HG03103 (cell line): ENCODE results near the gene FSD2.

Experiments
- ATAC-seq: cut with Tn5 transposase; IDR thresholded peaks from one replicate; pipeline ENCODE4 v1.9.1; 2021; ENCODE audit warnings: low read depth; ENCODE audit not compliant: unreplicated experiment

FSD2 gene, protein sequence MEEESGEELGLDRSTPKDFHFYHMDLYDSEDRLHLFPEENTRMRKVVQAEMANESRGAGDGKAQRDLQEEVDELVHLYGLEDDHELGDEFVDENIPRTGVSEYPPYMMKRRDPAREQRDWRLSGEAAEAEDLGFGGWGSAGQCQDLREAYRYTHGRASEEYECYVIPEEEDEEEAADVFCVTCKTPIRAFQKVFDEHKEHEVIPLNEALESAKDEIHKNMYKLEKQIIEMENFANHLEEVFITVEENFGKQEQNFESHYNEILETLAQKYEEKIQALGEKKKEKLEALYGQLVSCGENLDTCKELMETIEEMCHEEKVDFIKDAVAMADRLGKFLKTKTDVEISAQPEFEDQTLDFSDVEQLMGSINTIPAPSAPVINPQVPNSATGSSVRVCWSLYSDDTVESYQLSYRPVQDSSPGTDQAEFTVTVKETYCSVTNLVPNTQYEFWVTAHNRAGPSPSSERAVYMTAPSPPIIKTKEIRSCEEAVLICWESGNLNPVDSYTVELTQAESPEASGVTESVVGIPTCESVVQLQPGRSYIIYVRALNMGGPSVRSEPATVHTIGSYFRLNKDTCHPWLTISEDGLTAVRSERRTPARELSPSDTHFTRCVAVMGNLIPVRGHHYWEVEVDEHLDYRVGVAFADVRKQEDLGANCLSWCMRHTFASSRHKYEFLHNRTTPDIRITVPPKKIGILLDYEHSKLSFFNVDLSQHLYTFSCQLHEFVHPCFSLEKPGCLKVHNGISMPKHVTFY

DNA sequence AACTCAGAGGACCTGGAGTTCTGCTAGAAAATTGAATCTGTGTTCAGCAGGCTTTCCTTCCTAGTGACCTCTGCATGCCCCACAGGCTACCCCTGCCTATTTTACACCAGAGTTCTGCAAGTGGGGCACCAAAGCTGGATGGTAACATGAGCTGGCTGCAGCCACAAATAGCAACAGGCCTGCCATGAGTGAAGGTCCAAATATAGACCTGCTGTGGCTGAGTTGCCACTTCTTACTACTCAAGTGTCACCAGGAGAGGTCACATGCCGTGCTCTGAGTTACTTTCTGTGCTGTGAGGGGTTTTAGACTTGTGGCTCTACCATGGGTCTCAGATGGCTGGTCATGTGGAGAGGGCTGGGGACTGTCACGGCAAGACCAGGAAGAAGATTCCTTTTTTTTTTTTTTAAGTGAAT lies at the start of gene FSD2:
Gene FSD2, minus strand, starts transcription at position 76 of the 413 bp plus-strand sequence. CDS start 18,679 bp downstream, outside the sequence.
- peak; percentile 46 for ATAC-seq

DNA sequence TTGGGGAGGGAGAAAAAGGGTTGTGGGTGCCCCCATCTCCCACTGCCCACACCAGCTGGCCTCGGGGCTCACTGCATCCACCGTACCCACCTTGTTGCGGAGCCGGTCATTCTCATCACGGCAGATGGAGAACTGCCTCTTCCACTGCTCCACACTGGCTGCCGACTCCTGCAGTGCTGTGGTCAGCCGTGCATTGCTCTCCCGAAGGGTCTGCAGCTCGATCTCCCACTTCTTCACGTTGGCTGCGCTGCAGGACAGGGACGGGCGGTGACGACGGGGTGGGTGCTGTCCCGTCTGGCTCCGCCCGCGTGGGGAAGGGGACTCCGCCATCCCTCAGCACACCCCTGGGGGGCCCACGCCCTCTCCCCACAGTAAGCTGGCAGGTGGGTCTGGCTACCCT lies 48.7 kb upstream of the FSD2 start:
- no peak for ATAC-seq

DNA sequence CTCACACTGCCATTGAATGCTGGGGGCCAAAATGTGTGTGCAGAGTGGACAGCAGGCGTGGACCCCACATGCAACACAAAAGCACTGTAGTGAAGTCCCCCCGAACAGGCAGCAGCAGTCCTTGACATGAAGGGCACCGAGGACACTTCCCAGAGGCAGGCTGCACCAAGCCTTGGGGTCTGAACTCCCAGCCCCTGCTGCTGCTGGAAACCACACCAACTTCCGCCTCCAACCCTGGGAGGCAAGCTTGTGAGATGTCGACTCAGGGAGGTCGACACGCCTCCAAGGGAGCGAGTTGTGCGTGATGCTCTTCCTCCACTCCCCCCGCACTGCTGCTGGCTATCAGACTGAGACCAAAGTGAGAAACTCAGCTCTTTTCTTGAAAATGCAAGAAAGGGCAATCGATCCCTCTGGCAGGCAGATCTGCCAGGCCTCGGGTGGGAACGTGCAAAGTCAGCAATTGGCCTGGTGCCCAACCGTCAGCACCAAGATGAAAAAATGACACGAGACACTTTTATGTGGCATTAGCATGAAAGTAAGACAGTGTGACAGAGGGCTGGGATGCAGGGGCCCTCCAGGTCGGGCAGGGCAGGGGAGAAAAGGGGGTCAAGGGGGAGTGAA lies 47.2 kb upstream of the FSD2 start:
- ATAC-seq: no peak

DNA sequence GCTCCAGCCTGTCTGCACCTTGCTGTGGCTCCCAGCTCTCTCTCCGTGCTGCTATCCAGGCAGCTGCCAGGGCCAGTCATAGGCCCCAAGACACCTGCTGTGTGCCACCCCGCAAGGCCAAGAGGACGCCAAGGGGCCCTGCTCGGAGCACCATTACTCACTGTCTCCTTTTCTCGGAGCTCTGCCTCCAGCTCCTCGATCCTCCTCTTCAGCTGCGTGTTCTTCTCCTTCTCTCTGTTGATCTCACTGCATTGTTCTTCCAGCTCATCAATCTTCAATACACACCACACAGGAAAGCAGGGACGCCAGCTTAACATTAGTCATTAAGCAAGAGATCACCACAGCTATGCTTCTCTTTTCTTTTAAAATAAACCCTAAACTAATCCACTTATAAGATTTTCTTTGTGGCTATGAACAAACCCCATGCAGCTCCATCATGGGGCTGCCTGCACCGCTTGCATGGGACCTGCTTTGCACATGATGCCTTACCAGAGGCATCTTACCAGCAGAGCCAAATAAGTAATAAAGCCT lies 46.2 kb upstream of the FSD2 start:
- ATAC-seq: no peak

DNA sequence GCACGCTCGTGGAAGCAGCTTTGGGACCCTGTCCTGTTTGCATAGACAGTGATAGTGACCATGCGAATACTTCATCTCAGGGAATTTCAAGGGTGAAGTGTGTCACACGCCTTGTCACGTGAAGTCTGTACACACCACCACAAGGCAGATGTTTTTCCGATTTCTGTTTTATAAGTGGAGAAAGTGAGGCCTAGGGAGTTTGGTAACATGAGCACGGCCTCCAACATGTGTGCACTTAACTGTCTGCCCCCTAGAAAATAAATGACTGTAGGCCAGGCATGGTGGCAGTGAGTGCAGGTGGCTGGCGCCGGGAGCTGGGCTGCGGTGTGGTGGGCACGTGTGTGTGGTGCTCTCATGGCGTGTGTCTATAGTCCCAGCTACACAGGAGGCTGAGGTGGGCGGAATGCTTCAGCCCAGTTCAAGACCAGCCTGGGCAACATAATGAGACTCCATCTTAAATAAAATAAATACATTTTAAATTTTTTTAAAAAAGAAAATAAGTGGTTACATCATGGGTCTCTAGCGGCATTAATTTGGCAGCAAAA lies 45.5 kb upstream of the FSD2 start:
- ATAC-seq: no peak

DNA sequence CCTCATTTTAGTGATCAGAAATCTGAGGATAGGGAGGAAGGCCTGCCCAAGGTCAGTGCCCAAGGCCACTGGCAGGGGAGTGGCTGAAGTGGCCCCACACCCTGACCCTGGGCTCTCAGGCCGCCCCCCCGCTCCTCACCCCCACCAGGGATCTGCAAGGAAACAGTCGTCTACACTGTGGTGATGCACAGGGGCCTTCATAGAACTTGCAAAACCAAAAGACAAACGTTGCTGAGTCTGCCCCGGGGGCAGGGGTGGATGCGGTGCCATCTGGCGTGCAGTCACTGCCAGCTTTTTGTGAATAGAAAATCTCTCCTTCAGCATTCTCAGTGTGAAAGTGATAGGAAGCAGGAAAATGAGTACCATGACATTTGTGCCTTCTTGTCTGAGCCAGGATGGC lies 44.9 kb upstream of the FSD2 start:
- no peak for ATAC-seq

DNA sequence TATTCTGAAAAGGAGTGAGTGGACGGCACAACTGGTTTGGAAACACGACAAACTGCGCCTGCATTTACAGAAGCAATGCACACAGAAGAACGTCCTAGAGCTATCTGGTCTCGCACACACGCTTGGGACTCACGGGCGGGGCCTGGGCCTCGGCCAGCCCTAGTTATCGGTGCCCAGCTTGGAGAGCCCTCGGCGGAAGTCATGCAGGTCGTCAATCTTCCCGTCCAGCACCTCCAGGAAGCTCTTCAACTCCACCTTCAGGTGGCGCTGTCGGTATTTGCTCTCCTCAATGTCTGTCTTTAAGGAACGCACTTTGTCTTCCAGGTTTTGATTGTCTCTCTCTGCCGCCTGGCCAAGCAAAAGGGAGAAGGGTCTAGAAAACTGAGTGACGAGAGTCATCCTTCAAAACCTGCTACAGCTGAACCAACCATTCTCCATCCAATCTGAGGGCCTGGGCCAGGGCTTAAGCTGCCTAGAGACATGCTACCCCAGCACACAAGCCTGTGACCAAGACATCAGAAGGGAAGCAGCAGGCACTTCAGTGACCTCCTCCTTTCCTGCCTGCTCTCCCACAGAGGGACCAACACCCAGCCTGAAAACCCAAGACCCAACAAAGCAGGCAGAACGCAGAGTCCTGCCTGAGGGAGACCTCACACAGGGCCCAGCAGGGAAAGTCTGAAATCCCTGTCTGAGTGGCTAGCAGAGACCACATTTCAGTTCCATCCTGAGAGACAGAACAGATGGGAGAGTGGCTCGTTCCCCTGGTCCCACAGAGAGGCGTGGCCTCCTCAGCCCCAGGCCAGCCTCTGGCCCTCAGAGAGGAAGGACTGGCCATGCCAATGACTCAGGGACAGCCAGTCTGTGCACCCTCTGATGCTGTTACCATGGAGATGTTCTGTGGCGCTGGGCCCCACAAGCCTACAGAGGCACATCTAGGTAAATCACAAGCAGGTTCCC lies 44.0 kb upstream of the FSD2 start:
- no peak for ATAC-seq

DNA sequence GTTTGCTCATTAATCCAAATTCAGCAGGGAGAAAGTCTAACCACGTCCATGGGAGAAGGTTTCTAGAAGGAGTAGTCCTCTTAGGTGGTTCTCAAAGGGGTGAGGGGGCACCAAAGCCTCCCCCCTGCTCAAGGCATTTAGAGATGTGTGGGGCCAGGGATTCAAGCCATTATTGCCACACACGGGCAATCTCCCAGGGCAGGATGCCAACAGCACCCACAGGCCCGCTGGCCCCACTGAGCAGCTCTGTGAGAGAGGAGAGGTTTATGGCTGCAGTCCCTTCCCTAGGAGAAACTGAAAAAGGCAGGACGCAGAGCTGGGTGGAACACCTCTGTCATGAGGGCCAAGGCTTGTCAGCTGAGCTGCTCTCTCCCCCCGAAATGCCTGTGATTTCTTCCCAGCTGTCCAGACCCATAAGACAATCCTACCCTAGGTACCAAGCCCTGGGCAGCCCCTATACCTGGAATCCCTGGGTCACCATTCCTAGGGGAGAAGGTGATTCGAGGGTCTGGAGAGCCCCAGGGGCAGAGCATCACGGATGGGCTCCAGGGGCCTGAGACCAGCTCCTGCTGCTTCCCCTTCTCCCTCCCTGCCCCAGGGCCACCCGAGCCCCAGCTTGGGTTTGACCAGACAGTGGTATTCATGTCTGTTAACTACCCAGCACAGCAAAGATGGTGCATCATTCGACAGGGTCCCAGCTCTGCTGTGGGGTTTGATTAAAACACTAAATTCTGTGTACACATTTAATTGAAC lies 42.5 kb upstream of the FSD2 start:
- ATAC-seq: no peak

DNA sequence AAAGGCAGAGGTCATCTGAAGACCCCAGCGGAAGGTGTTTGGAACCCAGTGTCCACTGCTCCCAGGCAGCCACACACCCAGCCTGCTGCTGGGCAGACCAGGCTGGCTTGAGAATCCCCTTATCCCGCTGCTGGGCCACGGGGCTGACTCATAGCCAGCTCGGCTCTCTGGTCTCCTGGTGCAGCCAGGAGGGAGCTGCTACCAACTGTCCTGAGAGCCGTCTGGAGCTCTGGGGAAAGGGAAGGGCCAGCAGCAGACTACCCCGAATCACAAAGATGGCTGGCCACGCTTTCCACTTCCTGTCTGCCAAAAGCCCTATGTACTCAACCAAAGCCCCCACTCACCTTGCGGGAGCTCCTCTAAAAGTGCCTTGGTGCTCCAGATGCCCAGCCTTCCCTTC lies 41.8 kb upstream of the FSD2 start:
- no peak for ATAC-seq

DNA sequence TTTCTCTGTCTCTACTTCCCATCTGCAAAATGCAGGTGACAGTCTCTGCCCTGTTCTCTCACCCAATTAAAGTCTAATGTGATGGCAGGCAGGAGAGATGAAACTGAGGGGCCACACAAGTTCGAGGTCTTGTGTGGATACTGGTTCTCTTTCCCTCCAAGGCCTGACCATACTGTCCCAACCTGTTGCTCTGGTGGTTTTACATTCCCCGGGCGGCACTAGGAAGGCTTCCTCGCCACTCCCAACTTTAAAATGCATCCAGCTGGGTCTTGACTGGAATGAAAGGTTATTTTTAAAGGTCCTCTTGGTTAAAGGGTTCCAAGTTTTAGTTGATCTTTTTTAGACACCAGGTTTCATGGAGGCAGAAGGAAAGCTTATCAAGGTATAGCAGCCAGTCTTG lies 40.8 kb upstream of the FSD2 start:
- ATAC-seq: no peak

DNA sequence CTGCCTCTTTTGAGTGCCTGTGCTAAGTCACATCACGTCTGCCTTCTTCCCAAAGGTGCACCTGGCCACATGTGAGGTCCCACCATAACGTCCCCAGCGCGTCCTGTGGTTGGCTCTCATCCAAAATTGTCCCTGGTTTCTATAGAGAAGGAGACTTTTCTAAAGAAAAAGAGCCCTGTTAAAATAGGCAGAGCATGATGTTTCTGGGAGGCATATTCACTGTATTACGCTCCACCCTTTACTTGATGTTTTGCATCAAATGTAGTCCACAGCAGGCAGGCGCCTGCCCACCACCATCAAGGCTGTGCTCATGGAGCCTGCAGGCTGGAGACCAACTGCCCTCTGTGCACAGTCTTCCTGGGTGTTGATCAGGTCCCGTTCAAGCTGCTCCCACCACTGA lies 39.8 kb upstream of the FSD2 start:
- ATAC-seq: no peak

DNA sequence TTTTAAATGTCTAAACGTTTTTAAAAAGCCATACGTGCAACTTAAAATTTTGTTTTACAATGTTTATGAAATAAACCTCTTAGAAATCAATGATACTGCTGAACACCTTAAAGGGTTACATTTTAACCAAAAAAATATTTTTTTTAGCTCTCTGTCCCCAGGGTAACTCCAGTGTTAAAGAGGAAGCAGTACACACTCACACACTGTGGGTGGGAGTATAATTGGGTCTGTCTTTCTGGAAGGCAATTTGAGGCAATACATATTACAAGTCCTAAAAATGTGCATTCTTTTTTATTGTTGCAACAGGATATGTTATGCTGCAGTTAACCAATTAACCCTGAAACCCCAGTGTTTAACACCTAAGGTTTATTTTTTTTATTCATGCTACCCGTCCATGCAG lies 37.7 kb upstream of the FSD2 start:
- no peak for ATAC-seq

DNA sequence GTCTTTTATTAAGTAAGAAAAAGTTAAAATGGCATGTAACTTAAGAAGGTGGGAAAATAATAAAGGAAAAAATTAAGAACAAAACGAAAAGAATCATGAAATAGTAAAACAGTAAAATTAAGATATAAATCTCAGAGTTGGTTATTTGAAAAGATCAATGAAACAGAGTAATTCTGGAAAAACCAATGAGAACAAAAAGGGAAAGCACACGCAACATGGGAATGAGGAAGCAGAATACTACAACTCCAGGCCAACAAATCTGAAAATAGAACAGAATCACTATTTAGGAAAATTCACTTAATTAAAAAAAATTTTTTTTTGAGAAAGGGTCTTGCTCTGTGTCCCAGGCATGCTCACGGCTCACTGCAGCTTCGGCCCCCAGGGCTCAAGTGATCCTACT lies 34.3 kb upstream of the FSD2 start:
- no peak for ATAC-seq

DNA sequence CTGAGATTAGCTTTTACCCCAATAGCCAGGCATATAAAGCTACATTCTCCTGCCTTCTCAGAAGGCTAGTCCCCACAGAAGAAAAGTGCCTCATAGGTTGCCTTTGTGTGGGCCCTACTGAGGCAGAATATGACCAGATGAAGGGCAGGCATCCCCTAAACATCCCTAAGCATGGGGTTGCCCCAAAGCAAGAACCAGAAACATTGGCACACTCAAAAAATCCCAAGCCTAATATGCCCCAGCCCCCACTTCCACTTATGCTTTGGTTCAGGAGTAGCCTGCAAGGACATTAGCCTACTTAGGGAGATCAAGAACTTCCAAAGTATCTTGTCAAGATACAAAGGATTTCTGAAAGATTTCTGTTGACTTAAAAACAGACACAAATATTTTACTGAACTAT lies 33.3 kb upstream of the FSD2 start:
- ATAC-seq: no peak

DNA sequence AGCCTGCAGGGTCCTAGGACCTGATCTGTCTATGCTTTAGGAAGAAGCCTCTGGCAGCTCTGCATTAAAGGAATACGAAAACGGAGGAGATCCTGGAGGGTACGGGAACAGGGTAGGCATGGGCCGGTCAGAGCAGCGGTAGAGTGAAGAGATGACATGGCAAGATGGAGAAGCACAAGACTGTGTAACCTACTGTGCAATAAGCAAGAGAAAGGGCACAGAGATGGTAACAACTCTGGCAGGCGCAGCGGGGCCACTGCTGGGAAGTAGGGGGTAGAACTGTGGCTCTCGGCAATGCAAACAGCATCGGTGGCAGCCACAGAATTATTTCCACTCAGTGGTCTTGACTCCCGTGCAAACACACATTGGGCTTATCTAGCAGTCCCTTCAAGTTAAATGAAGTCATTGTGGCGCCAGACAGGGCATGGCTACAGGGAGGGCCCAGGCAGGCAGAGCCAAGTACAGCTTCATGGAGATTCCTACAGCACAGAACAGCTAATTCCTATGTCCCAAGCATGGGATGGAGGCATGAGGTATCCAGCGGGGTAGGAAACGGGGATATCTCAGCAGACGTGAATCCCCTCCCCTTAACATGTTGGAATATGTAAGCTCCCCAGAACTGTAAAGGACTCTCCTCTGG lies 32.3 kb upstream of the FSD2 start:
- ATAC-seq: no peak

DNA sequence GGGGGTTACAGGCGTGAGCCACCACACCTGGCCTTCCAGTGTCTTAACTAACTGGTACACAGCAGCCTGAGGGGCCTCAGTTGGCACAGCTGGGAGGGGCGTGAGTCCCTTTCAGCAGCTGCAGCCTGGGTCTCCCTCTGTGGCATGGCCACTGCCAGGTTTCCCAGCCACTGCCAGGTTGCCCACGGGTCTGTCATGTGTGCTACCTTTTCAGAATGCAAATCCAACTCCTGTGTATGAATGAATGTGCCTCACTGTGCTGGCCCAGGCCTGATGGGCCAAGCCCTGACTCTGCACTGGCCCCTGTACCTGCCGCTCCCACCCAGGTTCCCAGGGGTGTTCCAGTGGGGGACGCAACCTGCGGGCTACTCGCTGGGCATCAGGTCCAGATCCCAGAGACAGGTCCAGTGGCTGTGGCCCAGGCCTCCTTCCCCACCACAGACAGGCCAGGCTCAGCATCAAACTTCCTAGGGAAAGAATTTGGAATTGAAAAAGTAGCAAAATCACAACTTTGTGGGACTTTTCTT lies 29.6 kb upstream of the FSD2 start:
- no peak for ATAC-seq

DNA sequence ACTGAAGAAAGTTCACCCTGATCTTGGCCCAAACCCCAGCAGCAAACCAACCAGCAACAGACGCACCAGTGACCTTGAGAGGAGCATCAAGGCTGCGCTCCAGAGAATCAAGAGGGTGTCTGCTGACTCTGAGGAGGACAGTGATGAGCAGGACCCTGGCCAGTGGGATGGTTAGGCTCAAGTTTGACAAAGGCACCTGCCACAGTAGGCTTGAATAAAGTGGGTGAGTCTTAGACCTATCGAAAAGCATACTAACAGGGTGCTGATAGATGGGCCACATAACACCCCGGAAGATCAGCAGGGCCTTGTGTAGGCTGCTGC lies 27.5 kb upstream of the FSD2 start:
- no peak for ATAC-seq

DNA sequence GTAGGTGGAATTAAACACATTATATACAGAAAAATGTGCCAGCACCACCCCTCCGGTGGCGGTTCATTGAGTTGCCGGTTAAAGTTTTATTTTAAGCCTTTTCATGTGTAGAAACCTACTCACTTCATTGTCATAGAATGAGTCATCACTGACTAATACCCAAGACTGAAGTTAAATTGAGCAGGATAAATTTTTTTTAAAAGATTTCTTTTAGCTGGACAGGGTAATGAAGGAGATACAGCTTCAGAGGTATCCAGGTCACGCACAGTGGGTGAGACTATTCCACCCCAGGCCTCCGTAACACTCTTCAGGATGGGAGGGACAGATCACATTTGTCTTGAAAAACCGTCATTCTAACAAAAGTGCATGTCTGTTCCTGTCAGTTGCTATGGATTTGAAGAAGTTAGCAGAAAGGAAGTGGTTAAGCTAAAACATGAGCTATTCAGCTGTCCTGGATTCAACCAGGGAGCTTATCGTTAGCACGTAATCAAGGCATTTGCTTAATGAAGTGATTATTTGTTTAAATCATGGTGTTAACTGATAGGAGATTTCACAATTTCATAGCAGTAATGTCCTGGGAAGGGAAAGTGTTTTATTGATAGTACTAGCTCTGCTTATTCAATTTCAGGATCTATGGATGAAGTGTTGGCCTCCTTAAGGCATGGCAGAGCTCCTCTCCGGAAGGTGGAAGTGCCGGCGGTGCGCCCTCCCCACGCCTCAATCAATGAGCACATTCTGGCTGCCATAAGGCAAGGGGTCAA lies 26.9 kb upstream of the FSD2 start:
- peak; percentile 80 for ATAC-seq
